RWPE2 (cell line): ENCODE measurements around the gene OR51V1.

Experiments used
- ATAC-seq: fragments of 200-7000 bp; cut with Tn5 transposase; 3 replicates; pipeline ENCODE4 v1.9.1; 2021; ENCODE audit warnings: low read depth
- DNase-seq: peaks from one replicate; pipeline ENCODE4 v3.0.0-alpha.2; 2020; ENCODE audit warnings: low spot score
- H3K27ac ChIP-seq: fragments of 450-650 bp; 2 replicates; pipeline ENCODE4 v1.5.1; 2017; ENCODE audit warnings: mild to moderate bottlenecking; ENCODE audit not compliant: poor library complexity, severe bottlenecking
- H3K27me3 ChIP-seq: fragments of 250-450 bp; sonication (Bioruptor Pico); 2 replicates; pipeline ENCODE4 v1.5.1; 2021; ENCODE audit warnings: mild to moderate bottlenecking, moderate library complexity; ENCODE audit not compliant: insufficient read depth, poor library complexity, severe bottlenecking
- H3K36me3 ChIP-seq: fragments of 250-450 bp; sonication (Bioruptor Pico); 2 replicates; pipeline ENCODE4 v1.5.1; 2020; ENCODE audit warnings: low read depth, mild to moderate bottlenecking, moderate library complexity
- H3K4me1 ChIP-seq: fragments of 250-450 bp; sonication (Bioruptor Pico); 2 replicates; pipeline ENCODE4 v1.5.1; 2021; ENCODE audit warnings: mild to moderate bottlenecking, moderate library complexity; ENCODE audit not compliant: insufficient read depth, poor library complexity, severe bottlenecking
- H3K4me3 ChIP-seq: fragments of 250-450 bp; sonication (Bioruptor Pico); 2 replicates; pipeline ENCODE4 v1.5.1; 2021; ENCODE audit warnings: mild to moderate bottlenecking, moderate library complexity; ENCODE audit not compliant: severe bottlenecking
- H3K9me3 ChIP-seq: fragments of 250-450 bp; sonication (Bioruptor Pico); 2 replicates; pipeline ENCODE4 v1.5.1; 2021; ENCODE audit warnings: mild to moderate bottlenecking, moderate library complexity; ENCODE audit not compliant: severe bottlenecking
- TF ChIP-seq, protein P1 (sequence below): fragments of 450-650 bp; IDR thresholded peaks from one replicate; pipeline ENCODE4 v1.5.1; 2017; ENCODE audit warnings: mild to moderate bottlenecking, moderate library complexity; ENCODE audit not compliant: poor library complexity, severe bottlenecking

OR51V1 gene

DNA sequence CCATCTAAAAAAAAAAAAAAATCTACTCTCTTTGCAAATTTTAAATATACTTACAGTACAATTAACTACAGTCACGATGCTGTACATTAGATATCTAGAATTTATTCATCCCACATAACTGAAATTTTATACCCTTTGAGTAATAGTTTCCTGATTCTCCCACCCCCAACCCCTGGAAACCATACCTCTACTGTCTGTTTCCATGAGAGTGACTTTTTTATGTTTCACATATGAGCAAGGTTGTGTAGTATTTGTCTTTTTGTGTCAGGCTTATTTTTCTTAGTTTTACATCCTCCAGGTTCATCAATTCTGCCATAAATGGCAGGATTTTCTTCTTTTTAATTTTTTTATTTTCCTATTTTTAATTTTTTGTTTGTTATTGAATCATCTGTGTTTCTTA is 23.2 kb upstream of the OR51V1 start:
- Histone ChIP-seq H3K36me3 (no peaks in the 10 kb centered on the region), H3K9me3 (no peaks in the 10 kb centered on the region), H3K4me3 (no peak overlapping the region), H3K27ac (no peak overlapping the region), H3K27me3 (no peaks in the 10 kb centered on the region), H3K4me1 (no peaks in the 10 kb centered on the region)
- DNase-seq = no peak
- TF ChIP-seq, protein P1, sequence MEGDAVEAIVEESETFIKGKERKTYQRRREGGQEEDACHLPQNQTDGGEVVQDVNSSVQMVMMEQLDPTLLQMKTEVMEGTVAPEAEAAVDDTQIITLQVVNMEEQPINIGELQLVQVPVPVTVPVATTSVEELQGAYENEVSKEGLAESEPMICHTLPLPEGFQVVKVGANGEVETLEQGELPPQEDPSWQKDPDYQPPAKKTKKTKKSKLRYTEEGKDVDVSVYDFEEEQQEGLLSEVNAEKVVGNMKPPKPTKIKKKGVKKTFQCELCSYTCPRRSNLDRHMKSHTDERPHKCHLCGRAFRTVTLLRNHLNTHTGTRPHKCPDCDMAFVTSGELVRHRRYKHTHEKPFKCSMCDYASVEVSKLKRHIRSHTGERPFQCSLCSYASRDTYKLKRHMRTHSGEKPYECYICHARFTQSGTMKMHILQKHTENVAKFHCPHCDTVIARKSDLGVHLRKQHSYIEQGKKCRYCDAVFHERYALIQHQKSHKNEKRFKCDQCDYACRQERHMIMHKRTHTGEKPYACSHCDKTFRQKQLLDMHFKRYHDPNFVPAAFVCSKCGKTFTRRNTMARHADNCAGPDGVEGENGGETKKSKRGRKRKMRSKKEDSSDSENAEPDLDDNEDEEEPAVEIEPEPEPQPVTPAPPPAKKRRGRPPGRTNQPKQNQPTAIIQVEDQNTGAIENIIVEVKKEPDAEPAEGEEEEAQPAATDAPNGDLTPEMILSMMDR = no peak
- ATAC-seq = no peak

DNA sequence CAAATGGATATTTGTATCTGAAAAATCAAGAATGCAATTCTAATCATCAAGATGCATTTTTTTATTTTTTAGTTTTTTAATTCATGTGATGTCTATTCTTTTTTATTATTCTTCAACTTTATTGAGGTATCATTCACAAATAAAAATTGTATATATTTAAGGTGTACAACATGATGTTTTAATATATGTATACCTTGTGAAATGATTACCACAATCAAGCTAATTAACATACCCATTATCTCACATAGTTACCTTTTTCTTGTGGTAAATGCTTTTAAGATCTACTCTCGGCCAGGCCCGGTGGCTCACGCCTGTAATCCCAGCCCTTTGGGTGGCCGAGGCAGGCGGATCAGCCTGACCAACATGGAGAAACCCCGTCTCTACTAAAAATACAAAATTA is 22.7 kb upstream of the OR51V1 start:
- DNase-seq (no peak), ATAC-seq (no peak)
- Histone ChIP-seq H3K9me3 (no peaks in the 10 kb centered on the region), H3K4me3 (no peak overlapping the region), H3K36me3 (no peaks in the 10 kb centered on the region), H3K27ac (no peak overlapping the region), H3K27me3 (no peaks in the 10 kb centered on the region), H3K4me1 (no peaks in the 10 kb centered on the region)
- TF ChIP-seq, protein P1 = no peak

DNA sequence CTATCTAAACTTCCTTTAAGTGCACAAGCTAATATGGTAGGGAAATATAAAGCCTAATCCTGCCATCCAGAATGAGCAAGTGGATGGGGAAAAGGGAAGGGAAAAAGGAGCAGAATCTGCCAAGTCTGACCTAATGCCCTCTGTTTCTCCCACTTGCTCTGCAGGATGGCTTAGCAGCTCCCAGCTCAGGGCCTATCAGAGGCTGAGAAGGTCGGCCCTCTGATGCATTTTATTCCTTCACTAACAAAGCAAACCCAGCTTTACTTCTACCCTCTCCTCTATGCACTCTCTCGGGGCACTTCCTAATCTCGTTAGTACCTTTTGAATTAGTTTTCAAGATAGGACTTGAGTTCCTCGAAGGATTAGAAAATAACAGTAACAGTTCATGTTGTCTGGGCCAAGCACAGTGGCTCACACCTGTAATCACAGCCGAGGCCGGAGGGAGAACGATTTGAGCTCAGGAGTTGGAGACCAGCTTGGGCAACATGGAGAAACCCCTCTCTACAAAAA is 9.9 kb upstream of the OR51V1 start:
- TF ChIP-seq, protein P1 = no peak
- H3K9me3 ChIP-seq = no peaks in the 10 kb centered on the region
- DNase-seq (no peak), ATAC-seq (no peak)
- H3K27ac ChIP-seq = no peak overlapping the region
- H3K4me1 ChIP-seq = no peaks in the 10 kb centered on the region
- H3K27me3 ChIP-seq = no peaks in the 10 kb centered on the region
- no peak overlapping the region for H3K4me3 ChIP-seq
- H3K36me3 ChIP-seq = no peaks in the 10 kb centered on the region

DNA sequence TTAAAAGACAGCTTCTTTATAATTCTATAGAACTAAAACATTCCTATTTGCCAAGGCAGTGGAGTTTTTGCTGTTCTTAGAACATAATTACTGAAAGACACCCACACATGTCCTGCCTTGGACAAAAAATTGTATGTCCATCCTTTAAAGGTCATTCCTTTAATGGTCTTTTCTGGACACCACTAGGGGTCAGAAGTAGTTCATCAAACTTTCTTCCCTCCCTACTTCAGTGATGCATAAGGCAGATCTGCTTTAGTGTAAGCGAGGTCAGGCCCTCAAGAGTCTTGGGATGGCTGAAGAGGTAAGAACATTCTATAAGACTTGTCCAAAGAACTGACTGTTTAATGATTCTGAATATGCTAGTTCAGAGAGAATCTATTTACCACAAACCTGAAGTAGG is 4.3 kb upstream of the OR51V1 start:
- Histone ChIP-seq H3K27ac (no peak overlapping the region), H3K27me3 (no peaks in the 10 kb centered on the region), H3K9me3 (peaks cover 2% of the 10 kb centered on the region), H3K36me3 (no peaks in the 10 kb centered on the region), H3K4me3 (no peak overlapping the region), H3K4me1 (no peaks in the 10 kb centered on the region)
- ATAC-seq (peak; percentile 86), DNase-seq (no peak)
- TF ChIP-seq, protein P1 = peak; percentile 72

DNA sequence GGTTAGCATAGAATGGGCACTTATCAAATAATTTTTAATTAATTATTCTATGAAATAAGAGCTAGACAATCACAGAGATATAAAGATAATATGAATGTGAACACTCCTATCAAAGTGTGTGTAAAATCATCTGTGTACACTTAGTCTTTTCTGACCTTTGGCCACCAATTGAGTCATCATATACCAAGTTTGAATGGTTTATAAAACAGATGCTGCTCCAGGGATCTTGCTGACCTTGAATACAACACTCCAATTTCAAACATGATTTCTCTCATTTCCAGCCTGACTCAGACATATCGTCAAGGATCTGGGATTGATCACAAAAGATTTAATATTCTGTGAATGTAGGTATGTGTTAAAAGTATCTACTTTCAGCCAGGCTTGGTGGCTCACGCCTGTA is 2.9 kb upstream of the OR51V1 start:
- Histone ChIP-seq H3K27ac (no peak overlapping the region), H3K9me3 (peaks cover 2% of the 10 kb centered on the region), H3K4me3 (no peak overlapping the region), H3K4me1 (no peaks in the 10 kb centered on the region), H3K36me3 (no peaks in the 10 kb centered on the region), H3K27me3 (no peaks in the 10 kb centered on the region)
- TF ChIP-seq, protein P1 = no peak
- no peak for DNase-seq
- no peak for ATAC-seq
